OCI-LY3 (cell line): ENCODE data around the gene ZNF214.

Source experiments
- H2AFZ ChIP-seq: fragments of 200-600, 300-600 bp; shearing (Covaris generic); 2 replicates; pipeline ENCODE4 v1.6.0; 2014; ENCODE audit warnings: antibody characterized with exemption, low read depth, low read length
- H3K27ac ChIP-seq: fragments of 200-600, 300-600 bp; sonication (generic); 2 replicates; pipeline ENCODE4 v1.5.1; 2014; ENCODE audit warnings: mild to moderate bottlenecking, low read length, moderate library complexity, mixed read lengths
- H3K27me3 ChIP-seq: fragments of 200-600, 300-600 bp; sonication (generic); 2 replicates; pipeline ENCODE4 v1.6.1; 2014; ENCODE audit warnings: low read depth, low read length, mixed read lengths
- H3K36me3 ChIP-seq: fragments of 200-600, 300-600 bp; sonication (generic); replicated peaks from 2 replicates; pipeline ENCODE3; 2014; ENCODE audit warnings: low read depth, low read length, mixed read lengths
- H3K4me1 ChIP-seq: fragments of 300-600, 200-600 bp; sonication (generic); 2 replicates; pipeline ENCODE4 v1.6.1; 2014; ENCODE audit warnings: low read length, mixed read lengths
- H3K4me2 ChIP-seq: fragments of 200-600, 300-600 bp; sonication (generic); 2 replicates; pipeline ENCODE4 v1.6.1; 2014; ENCODE audit warnings: low read length, mixed read lengths
- H3K4me3 ChIP-seq: fragments of 300-600, 200-600 bp; sonication (generic); 2 replicates; pipeline ENCODE4 v1.5.1; 2014; ENCODE audit warnings: antibody characterized with exemption, mild to moderate bottlenecking, low read length, moderate library complexity
- H3K79me2 ChIP-seq: fragments of 300-600, 200-600 bp; shearing (Covaris generic); 2 replicates; pipeline ENCODE4 v1.6.1; 2014; ENCODE audit warnings: mild to moderate bottlenecking, low read length, mixed read lengths
- H3K9ac ChIP-seq: fragments of 300-600, 200-600 bp; shearing (Covaris generic); 2 replicates; pipeline ENCODE4 v1.6.0; 2014; ENCODE audit warnings: mild to moderate bottlenecking, low read length, moderate library complexity
- H3K9me3 ChIP-seq: fragments of 200-600, 300-600 bp; shearing (Covaris generic); 2 replicates; pipeline ENCODE4 v1.6.1; 2014; ENCODE audit warnings: low read length, mixed read lengths; ENCODE audit not compliant: insufficient read depth
- H4K20me1 ChIP-seq: fragments of 200-600, 300-600 bp; sonication (generic); 2 replicates; pipeline ENCODE4 v1.6.1; 2016; ENCODE audit warnings: low read length, mixed read lengths; ENCODE audit not compliant: insufficient read depth
- EZH2phosphoT487 ChIP-seq: fragments of 200-600 bp; shearing (Covaris generic); IDR thresholded peaks from 2 replicates; pipeline ENCODE4 v1.6.1; 2018; ENCODE audit warnings: antibody characterized with exemption, mixed run types, low read depth
- TF ChIP-seq, protein P1 (sequence below): fragments of 200-600, 300-600 bp; sonication (generic); IDR thresholded peaks from 2 replicates; pipeline ENCODE4 v1.5.1; 2014; ENCODE audit warnings: antibody characterized with exemption, low read length, low read depth

Gene ZNF214

GRCh38 chr11:7004482-7004881 lies 15.7 kb downstream of the ZNF214 start:
- Histone ChIP-seq H3K27me3 (no peaks in the 10 kb centered on the region), H3K9ac (no peak overlapping the region)

DNA sequence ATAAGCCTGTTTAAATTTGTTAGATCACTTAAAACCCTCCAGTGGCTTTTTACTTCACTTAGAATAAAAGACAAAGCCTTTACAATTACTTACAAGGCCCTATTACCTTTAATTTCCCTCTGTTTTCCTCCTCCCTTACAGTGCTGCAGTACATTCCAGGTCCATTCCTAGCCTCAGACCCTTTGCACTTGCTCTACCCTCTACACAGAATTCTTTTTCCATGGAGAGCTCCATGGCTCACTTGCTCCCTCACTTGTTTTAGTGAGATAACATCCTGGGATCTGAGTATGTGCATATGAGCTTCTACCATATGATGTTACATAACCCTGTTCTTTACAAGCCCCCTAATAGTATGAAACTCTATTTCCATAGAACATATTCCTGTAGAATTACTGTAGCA lies 24.4 kb downstream of the ZNF214 start:
- no peaks in the 10 kb centered on the region for H4K20me1 ChIP-seq
- peaks cover 10% of the 10 kb centered on the region for H3K36me3 ChIP-seq
- peaks cover 6% of the 10 kb centered on the region; the same call in 1 of the 2 replicates for H3K4me1 ChIP-seq
- H3K4me3 ChIP-seq = no peak overlapping the region
- TF ChIP-seq, protein P1, sequence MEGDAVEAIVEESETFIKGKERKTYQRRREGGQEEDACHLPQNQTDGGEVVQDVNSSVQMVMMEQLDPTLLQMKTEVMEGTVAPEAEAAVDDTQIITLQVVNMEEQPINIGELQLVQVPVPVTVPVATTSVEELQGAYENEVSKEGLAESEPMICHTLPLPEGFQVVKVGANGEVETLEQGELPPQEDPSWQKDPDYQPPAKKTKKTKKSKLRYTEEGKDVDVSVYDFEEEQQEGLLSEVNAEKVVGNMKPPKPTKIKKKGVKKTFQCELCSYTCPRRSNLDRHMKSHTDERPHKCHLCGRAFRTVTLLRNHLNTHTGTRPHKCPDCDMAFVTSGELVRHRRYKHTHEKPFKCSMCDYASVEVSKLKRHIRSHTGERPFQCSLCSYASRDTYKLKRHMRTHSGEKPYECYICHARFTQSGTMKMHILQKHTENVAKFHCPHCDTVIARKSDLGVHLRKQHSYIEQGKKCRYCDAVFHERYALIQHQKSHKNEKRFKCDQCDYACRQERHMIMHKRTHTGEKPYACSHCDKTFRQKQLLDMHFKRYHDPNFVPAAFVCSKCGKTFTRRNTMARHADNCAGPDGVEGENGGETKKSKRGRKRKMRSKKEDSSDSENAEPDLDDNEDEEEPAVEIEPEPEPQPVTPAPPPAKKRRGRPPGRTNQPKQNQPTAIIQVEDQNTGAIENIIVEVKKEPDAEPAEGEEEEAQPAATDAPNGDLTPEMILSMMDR = no peak
- TF ChIP-seq EZH2phosphoT487 = no peak
- H3K27ac ChIP-seq = no peak overlapping the region
- H3K79me2 ChIP-seq = no peaks in the 10 kb centered on the region
- no peak overlapping the region for H3K4me2 ChIP-seq
- no peak overlapping the region for H3K9ac ChIP-seq
- H3K27me3 ChIP-seq = no peaks in the 10 kb centered on the region
- H3K9me3 ChIP-seq = no peaks in the 10 kb centered on the region
- no peak overlapping the region for H2AFZ ChIP-seq

More at GRCh38 chr11:7004482-7004881, 15.7 kb downstream of the ZNF214 start:
- Histone ChIP-seq H3K4me1 (peaks cover 6% of the 10 kb centered on the region), H3K27ac (no peak overlapping the region), H2AFZ (no peak overlapping the region), H3K36me3 (peaks cover 11% of the 10 kb centered on the region), H3K9me3 (no peaks in the 10 kb centered on the region), H4K20me1 (no peaks in the 10 kb centered on the region), H3K79me2 (no peaks in the 10 kb centered on the region), H3K4me3 (no peak overlapping the region), H3K4me2 (0 out of 2 replicates have a peak overlapping the region, but pooled peaks have one; percentile 10)
- TF ChIP-seq, protein P1 = no peak
- no peak for TF ChIP-seq EZH2phosphoT487

DNA sequence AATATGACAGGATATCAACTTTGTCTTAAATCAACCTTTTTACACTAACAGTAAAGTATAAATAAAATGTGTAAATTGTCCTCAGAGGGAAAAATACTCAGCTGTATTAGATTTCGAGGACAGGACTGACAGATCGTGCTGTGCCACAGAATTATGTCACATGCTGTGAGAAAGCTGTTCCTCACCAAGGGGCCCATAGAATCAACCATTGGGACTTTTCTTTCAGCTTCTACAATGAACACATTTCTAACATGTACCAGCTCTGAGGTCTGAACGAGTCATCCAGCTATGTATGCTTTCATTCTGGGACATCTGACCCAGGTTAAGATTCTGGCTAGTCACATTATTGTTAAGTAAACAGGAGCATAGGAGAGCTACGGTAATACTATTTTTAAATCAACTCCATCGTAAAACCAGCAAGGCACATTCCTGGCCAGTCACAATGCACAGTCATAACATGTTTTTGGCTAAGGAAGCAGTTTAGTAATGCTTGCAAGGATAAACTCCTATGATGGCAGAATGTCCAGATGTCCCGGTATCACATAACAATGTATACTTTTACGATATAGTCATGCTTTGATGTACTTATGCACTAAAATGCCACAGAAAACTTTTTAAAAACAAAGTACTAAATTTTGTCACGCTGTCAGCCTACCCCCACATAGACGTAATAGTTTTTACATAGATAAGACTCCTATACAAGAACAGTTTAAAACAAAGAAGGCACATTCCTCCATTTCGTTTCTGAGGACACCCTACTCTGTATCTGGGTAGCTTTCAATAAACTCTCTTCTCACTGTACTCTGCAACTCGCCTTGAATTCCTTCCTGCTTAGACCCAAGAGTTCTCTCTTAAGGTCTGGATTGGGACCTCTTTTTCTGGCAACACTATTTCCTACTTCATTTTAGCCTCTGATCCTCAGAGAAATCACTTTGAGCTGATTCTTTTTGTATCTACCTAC lies 27.4 kb downstream of the ZNF214 start:
- TF ChIP-seq, protein P1 = no peak
- TF ChIP-seq EZH2phosphoT487 = no peak
- Histone ChIP-seq H3K36me3 (peaks cover 3% of the 10 kb centered on the region), H4K20me1 (no peaks in the 10 kb centered on the region), H3K4me3 (no peak overlapping the region), H3K9ac (no peak overlapping the region), H3K79me2 (no peaks in the 10 kb centered on the region), H3K4me1 (peaks cover 11% of the 10 kb centered on the region; the same call in 1 of the 2 replicates), H3K27me3 (no peaks in the 10 kb centered on the region), H3K9me3 (no peaks in the 10 kb centered on the region), H2AFZ (no peak overlapping the region), H3K4me2 (no peak overlapping the region), H3K27ac (no peak overlapping the region)

GRCh38 chr11:6992026-6992425 lies 28.1 kb downstream of the ZNF214 start:
- Histone ChIP-seq H2AFZ (no peak overlapping the region), H3K36me3 (peaks cover 3% of the 10 kb centered on the region), H3K79me2 (no peaks in the 10 kb centered on the region), H3K4me3 (no peak overlapping the region), H3K4me1 (0 out of 2 replicates have a peak, but pooled peaks cover 5% of the 10 kb centered on the region), H3K9me3 (no peaks in the 10 kb centered on the region), H4K20me1 (no peaks in the 10 kb centered on the region), H3K27ac (no peak overlapping the region), H3K9ac (no peak overlapping the region), H3K27me3 (no peaks in the 10 kb centered on the region), H3K4me2 (no peak overlapping the region)
- no peak for TF ChIP-seq EZH2phosphoT487
- TF ChIP-seq, protein P1 = no peak
